ENCODE results near the gene CD9. TPM values are rescaled to one million over a fixed set of nuclear protein-coding genes. Genes with fewer than 3 reads are reported as not detected.
A peak's percentile ranks its signal among the peaks of the same experiment; 100 is the strongest.

CD9 gene
- total and polyA plus RNA-seq, 2 of the 8 experiments (the other 6 are each of a cell fraction or from before 2014, with no cell fraction given) = 168 to 319 TPM

GRCh38 chr12:6273205-6273540 lies 73.0 kb downstream of the CD9 start:
- Histone ChIP-seq H3K9me3 (ENCODE audit: insufficient read depth in 2 of 2, low read depth in 1 of 2, low read length in 1 of 2) (no peaks in the 10 kb centered on the region), H4K8ac (ENCODE audit: extremely low read depth, insufficient read depth, low read length) (no peak overlapping the region), H4K5ac (ENCODE audit: insufficient read length, low read depth, low read length) (no peak overlapping the region), H3K79me2 (ENCODE audit: control insufficient read depth in 1 of 2, insufficient read depth in 2 of 2, low read length in 2 of 2) (no peaks in the 10 kb centered on the region), H3K36me3 (ENCODE audit: control insufficient read depth in 2 of 4, insufficient read depth in 4 of 4, low read length in 3 of 4) (no peaks in the 10 kb centered on the region), H2AFZ (ENCODE audit: low read length) (no peak overlapping the region), H3K4me1 (replicated peaks in 1 of 4; ENCODE audit: control insufficient read depth in 3 of 4, insufficient read depth in 4 of 4, low read length in 3 of 4) (peaks cover 24 to 39% (median 35%) of the 10 kb centered on the region in 4 experiments), H3K23ac (ENCODE audit: insufficient read length) (no peak overlapping the region), H3K18ac (ENCODE audit: extremely low read depth, low read length) (peak overlapping the region; percentile 94), H3K79me1 (ENCODE audit: low read depth, low read length) (no peaks in the 10 kb centered on the region), H4K20me1 (replicated peaks in 1 of 2; ENCODE audit: control insufficient read depth in 1 of 2, insufficient read depth in 2 of 2, low read length in 2 of 2) (no peaks in the 10 kb centered on the region), H2AK5ac (ENCODE audit: low read depth, low read length) (0 out of 2 replicates have a peak overlapping the region, but pooled peaks have one; percentile 71), H2BK15ac (ENCODE audit: low read length) (0 out of 2 replicates have a peak overlapping the region, but pooled peaks have one; percentile 25), H4K91ac (replicated peaks; ENCODE audit: insufficient read length, low read length) (peak overlapping the region; percentile 76), H3K56ac (replicated peaks; ENCODE audit: insufficient read length, low read depth, low read length) (no peak overlapping the region), H3K4me2 (ENCODE audit: insufficient read depth in 1 of 2, low read depth in 2 of 2, low read length in 2 of 2) (0 out of 4 replicates have a peak overlapping the region, but pooled peaks have one; percentile 10 to 28), H3K4me3 (ENCODE audit: extremely low read depth in 1 of 4, insufficient read depth in 2 of 4, low read depth in 3 of 4, low read length in 4 of 4) (no peak overlapping the region), H3K9ac (replicated peaks in 1 of 4; ENCODE audit: extremely low read depth in 1 of 4, low read depth in 3 of 4, low read length in 3 of 4) (no peak overlapping the region), H2BK20ac (ENCODE audit: low read length) (peak overlapping the region; percentile 80; the same call in 1 of the 2 replicates), H3K27ac (ENCODE audit: low read depth, low read length) (peak overlapping the region; percentile 31; the same call in 1 of the 2 replicates), H2BK120ac (replicated peaks; ENCODE audit: low read depth, low read length) (peak overlapping the region; percentile 8), H3K23me2 (ENCODE audit: low read depth, low read length) (peaks cover 2% of the 10 kb centered on the region), H3K27me3 (replicated peaks in 1 of 4; ENCODE audit: control insufficient read depth in 3 of 4, extremely low read depth in 1 of 4, insufficient read depth in 3 of 4, low read length in 3 of 4) (no peaks in the 10 kb centered on the region), H3K14ac (ENCODE audit: insufficient read length) (no peak overlapping the region), H2BK12ac (ENCODE audit: low read depth, low read length) (peak overlapping the region; percentile 77), H3K4ac (replicated peaks; ENCODE audit: insufficient read length, low read depth, low read length) (peak overlapping the region; percentile 3), H2BK5ac (ENCODE audit: low read depth, low read length) (peak overlapping the region; percentile 87)
- 82% methylated on average over 4 of the region's 4 CpGs; no CpG with 5 or more reads in 1 of the 2 experiments for WGBS, 2 experiments (ENCODE audit: extremely low coverage in 1 of 2, insufficient coverage in 1 of 2, insufficient read length in 1 of 2, insufficient replicate concordance in 2 of 2, low coverage in 1 of 2, low lambda C conversion rate in 2 of 2, missing lambda C conversion rate in 1 of 2)
- FAIRE-seq (no peak), DNase-seq (ENCODE audit: low read depth in 1 of 2, low spot score in 2 of 2) (no peak)
- ChIA-PET POLR2A (ENCODE audit: partially characterized antibody) (interaction anchor here (0.7 to 2.3 kb wide), 8 partner anchors 11 to 327 kb away, joined by 3 to 11 read pairs (median 4); partner anchors contain the start of gene CD9), CTCF (ENCODE audit: partially characterized antibody) (interaction anchor here (0.7 to 10.4 kb wide), 12 partner anchors 9 to 285 kb away, joined by 3 to 433 read pairs (median 6); partner anchors contain the start of gene CD9)
- TF ChIP-seq ZNF274 (IDR thresholded peaks at IDR 0.05; ENCODE audit: borderline replicate concordance, extremely low read depth, low read length) (no peak), HDAC2 (IDR thresholded peaks at IDR 0.05; ENCODE audit: borderline replicate concordance in 1 of 2, low read depth in 2 of 2, low read length in 2 of 2) (no peak), NANOG (IDR thresholded peaks at IDR 0.05; ENCODE audit: insufficient read depth, low read depth, low read length, poor library complexity, severe bottlenecking) (no peak), POLR2AphosphoS5 (IDR thresholded peaks at IDR 0.05; ENCODE audit: low read depth, low read length) (no peak), JUND (IDR thresholded peaks at IDR 0.05; ENCODE audit: low read length) (no peak), CEBPB (IDR thresholded peaks at IDR 0.05; ENCODE audit: low read depth, low read length) (no peak), RFX5 (IDR thresholded peaks at IDR 0.05; ENCODE audit: borderline replicate concordance, low read depth, low read length) (no peak), CREB1 (IDR thresholded peaks at IDR 0.05) (no peak), CBX8 (IDR thresholded peaks at IDR 0.05; ENCODE audit: borderline replicate concordance, low read depth, low read length) (no peak), ATF2 (IDR thresholded peaks at IDR 0.05; ENCODE audit: low read length) (no peak), HDAC6 (IDR thresholded peaks at IDR 0.05; ENCODE audit: low read depth, low read length) (no peak), FOSL1 (IDR thresholded peaks at IDR 0.05; ENCODE audit: insufficient read depth, low read depth, low read length) (no peak)

All from H1 (cell line).